Spleen (tissue), 13 donors: Measurements from ENCODE around the gene SC5D. TPM values are rescaled to one million over a fixed set of nuclear protein-coding genes. Genes with fewer than 3 reads are reported as not detected.

ENCODE experiments used
- DNase-seq: peaks from one replicate; pipeline ENCODE4 v3.0.0-alpha.2; 2020
- H3K27ac ChIP-seq, 8 donors: fragments of 200-600 bp; sonication (generic) in 7 of 8; 1 replicate in 4 of 8; 2 replicates in 4 of 8; pipeline versions ENCODE4 v1.5.0 to v1.8.0; 2016 to 2021; ENCODE audit warnings: inconsistent platforms in 4 of 8, mild to moderate bottlenecking in 4 of 8, moderate library complexity in 1 of 8
- H3K27me3 ChIP-seq, 7 donors: fragments of 200-600 bp; sonication (generic) in 6 of 7; replicated peaks in 1 of 7; 1 replicate in 4 of 7; 2 replicates in 3 of 7; pipeline versions ENCODE4 v1.5.0 to v1.8.0; 2016 to 2021; ENCODE audit warnings: inconsistent platforms in 3 of 7, mild to moderate bottlenecking in 1 of 7
- H3K36me3 ChIP-seq, 6 donors: fragments of 200-600 bp; sonication (generic) in 5 of 6; 1 replicate in 4 of 6; 2 replicates in 2 of 6; pipeline versions ENCODE4 v1.5.0 to v1.8.0; 2016 to 2021; ENCODE audit warnings: inconsistent platforms in 2 of 6
- H3K4me1 ChIP-seq, 6 donors: fragments of 200-600 bp; sonication (generic) in 5 of 6; 1 replicate in 3 of 6; 2 replicates in 3 of 6; pipeline versions ENCODE4 v1.5.0 to v1.8.0; 2016 to 2021; ENCODE audit warnings: inconsistent platforms in 3 of 6
- H3K4me3 ChIP-seq, 8 donors: fragments of 200-600 bp; sonication (generic) in 7 of 8; 1 replicate in 4 of 8; 2 replicates in 4 of 8; pipeline versions ENCODE4 v1.5.0 to v1.8.0; 2016 to 2021; ENCODE audit warnings: inconsistent platforms in 4 of 8, mild to moderate bottlenecking in 4 of 8, moderate library complexity in 2 of 8
- H3K9me3 ChIP-seq, 8 donors: fragments of 200-600 bp; sonication (generic) in 7 of 8; 1 replicate in 4 of 8; 2 replicates in 4 of 8; pipeline versions ENCODE4 v1.5.0 to v1.8.0; 2016 to 2021; ENCODE audit warnings: inconsistent platforms in 4 of 8
- CTCF ChIP-seq, 11 experiments: fragments of 200-600 bp in 7 of 11; fragments of 450-650 bp in 4 of 11; sonication (generic) in 4 of 11; IDR thresholded peaks in 8 of 11; conservative IDR thresholded peaks in 3 of 11; 1 replicate in 7 of 11; 2 replicates in 4 of 11; pipeline versions ENCODE4 v1.4.0 to v1.8.0; 2016 to 2021; ENCODE audit warnings: antibody characterized with exemption in 11 of 11, inconsistent platforms in 4 of 11, mild to moderate bottlenecking in 1 of 11
- POLR2A ChIP-seq, 3 donors: fragments of 450-650 bp; IDR thresholded peaks; one replicate each; pipeline ENCODE4 v1.5.1; 2017; ENCODE audit warnings: antibody characterized with exemption in 3 of 3, mild to moderate bottlenecking in 1 of 3
- POLR2AphosphoS5 ChIP-seq, 3 donors: sonication (generic); formaldehyde crosslinking; IDR thresholded peaks; one replicate each; pipeline ENCODE4 v1.5.1; 2017; ENCODE audit warnings: antibody characterized with exemption in 3 of 3
- WGBS, 5 donors: extraction: QIAGEN DNeasy Blood & Tissue Kit in 3 of 5; methylation state at CpG; one replicate each; pipeline versions ENCODE4 v1.1.5 to v1.1.7; 2013 to 2018; 5-methylcytosine and 5-hydroxymethylcytosine counted together
- intact Hi-C: fragments of 100-400 bp; cut with DNase I; formaldehyde crosslinking; loops from one replicate; pipeline ENCODE4 v1.15.0; 2023; ENCODE audit warnings: low total_unique reads
- long read RNA-seq, 2 donors: transcript quantifications; one replicate each; lab custom pipeline, GENCODE V29; 2026
- polyA plus RNA-seq, 3 donors: library from polyadenylated mRNA; stranded (reverse); fragments of 200-250 nt; gene quantifications; one replicate each; pipeline ENCODE4 v1.2.1, GENCODE V29; 2013
- total RNA-seq, 7 donors: library from RNA; depleted of rRNA in 3 of 7; stranded (reverse); fragments of >200 nt in 3 of 7; fragmentation: NEBNext Ultra II Directional in 4 of 7; extraction: Animal tissue kit (Norgen Biotek cat#: 25700) in 4 of 7; gene quantifications; one replicate each; pipeline versions ENCODE4 v1.1.0 to v1.2.1, GENCODE V29; 2016 to 2021
- donor health status: healthy with polysubstance abuse.
- donor health status: DM: no; HTN: no; CAD: no; lungs with moderate emphysema.
- donor health status: DM: no; HTN: no; CAD: no.
- donor health status: Bipolar disorder and iron deficiency.
- donor health status: healthy.
- donor health status: DM: no; HTN: no; CAD: no.
- donor health status: DM: yes; HTN: yes; CAD: no.

Gene SC5D
- total RNA-seq (10 to 100 TPM; 14.8 to 25.5 (median 20.2) TPM), polyA plus RNA-seq (1 to 10 TPM; 4.8 to 7.1 (median 6.7) TPM)
- long read RNA-seq, donor 1, transcript SC5D-201 (5 exons, 2,456 nt): major isoform, 6 of 19 reads
- long read RNA-seq, donor 1, partial matches to known transcripts: 11 of 19 reads
- long read RNA-seq, donor 1, other reads (novel, unspliced or antisense): 0 of 19 reads
- long read RNA-seq, donor 2, transcript SC5D-201 (5 exons, 2,456 nt): major isoform, 7 of 14 reads
- long read RNA-seq, donor 2, partial matches to known transcripts: 7 of 14 reads
- long read RNA-seq, donor 2, other reads (novel, unspliced or antisense): 0 of 14 reads

DNA sequence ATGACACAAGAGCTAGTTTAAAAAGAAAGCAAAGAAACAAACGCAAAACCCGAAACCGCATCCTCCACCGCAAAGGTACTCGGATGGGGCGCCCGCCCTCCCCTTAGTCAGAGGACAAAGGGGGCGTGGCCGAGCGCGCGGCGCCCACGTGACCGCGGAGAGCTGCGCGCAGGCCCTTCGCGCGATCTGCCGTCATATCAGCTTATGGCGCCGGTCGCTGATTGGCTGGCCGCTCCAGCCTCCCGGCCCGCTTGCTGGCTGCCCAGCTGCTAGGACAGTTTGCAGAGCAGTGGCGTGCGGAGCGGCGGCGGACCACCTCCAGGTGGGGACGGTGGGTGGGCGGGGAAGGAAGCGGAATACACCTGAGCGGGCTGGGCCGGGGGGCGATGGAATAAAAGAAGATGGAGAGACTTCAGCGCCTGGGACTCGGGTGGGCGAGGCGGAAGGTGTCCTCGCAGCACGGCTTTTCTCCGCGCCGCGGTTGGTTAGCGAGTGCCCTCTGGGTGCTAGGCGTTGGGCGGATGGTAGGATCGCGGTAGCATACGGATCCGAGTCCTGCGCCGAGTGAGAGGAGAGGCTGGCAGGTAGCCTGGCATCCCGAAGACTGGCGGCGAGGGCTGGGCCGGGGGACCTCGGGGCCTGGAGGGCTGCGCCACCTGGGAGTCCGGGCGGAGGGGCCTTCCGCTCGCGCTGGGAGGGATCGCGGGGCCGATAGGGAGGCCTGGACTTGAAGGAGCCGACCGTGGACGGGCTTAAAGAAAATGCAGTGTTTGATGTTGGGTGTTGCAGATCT lies at the start of gene SC5D:
SC5D (plus strand) TSS at position 277 of the 793 bp plus-strand sequence. CDS start 10,605 bp downstream, outside the sequence.
- no peaks in the 10 kb centered on the region for H3K9me3 ChIP-seq
- peak within 1 kb of the TSS; percentile 55 to 95 (median 92) for H3K27ac ChIP-seq
- H3K4me1 ChIP-seq: peaks cover 11 to 53% (median 25%) of the 10 kb centered on the region in 6 donors
- 0 to 1% (median 0%) methylated on average over 70 to 75 of the region's 75 CpGs for WGBS, 5 donors
- peak within 1 kb of the TSS; percentile 68 to 88 (median 76) for H3K4me3 ChIP-seq
- no peaks in the 10 kb centered on the region for H3K27me3 ChIP-seq
- peak in 1 of 11 experiments; percentile 27 for TF ChIP-seq CTCF (IDR thresholded peaks at IDR 0.05 in 8 of 11, conservative IDR thresholded peaks at IDR 0.05 in 3 of 11)
- peak in 2 of 3 donors; percentile 41 to 84 for TF ChIP-seq POLR2A (IDR thresholded peaks at IDR 0.05)
- TF ChIP-seq POLR2AphosphoS5 (IDR thresholded peaks at IDR 0.05): peak; percentile 95 to 98 (median 97)
- peaks cover 0 to 5% (median 0%) of the 10 kb centered on the region in 6 donors for H3K36me3 ChIP-seq
- intact Hi-C loops: no loop called here
- peak; percentile 98 for DNase-seq

DNA sequence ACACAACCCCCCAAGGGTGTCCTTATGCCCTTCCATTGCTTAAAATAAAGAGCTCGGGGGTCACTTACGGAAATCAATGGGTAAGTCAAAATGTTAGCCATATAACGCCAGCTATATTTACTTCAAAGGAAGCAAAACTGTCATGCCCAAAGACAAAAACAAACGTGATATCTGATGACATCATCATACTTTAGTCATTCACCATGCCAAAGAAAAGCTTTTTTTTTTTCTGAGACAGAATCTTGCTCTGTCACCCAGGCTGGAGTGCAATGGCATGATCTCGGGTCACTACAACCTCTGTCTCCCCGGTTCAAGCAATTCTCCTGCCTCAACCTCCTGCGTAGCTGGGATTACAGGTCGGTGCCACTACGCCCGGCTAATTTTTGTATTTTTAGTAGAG lies 47.7 kb upstream of the SC5D start:
- 71 to 88% (median 84%) methylated on average over 9 to 10 of the region's 10 CpGs for WGBS, 5 donors
- H3K4me1 ChIP-seq: no peaks in the 10 kb centered on the region
- H3K36me3 ChIP-seq: no peaks in the 10 kb centered on the region
- no peak for DNase-seq
- no peaks in the 10 kb centered on the region for H3K9me3 ChIP-seq
- no peak for TF ChIP-seq POLR2AphosphoS5 (IDR thresholded peaks at IDR 0.05)
- TF ChIP-seq POLR2A (IDR thresholded peaks at IDR 0.05): no peak
- no peak for TF ChIP-seq CTCF (IDR thresholded peaks at IDR 0.05 in 8 of 11, conservative IDR thresholded peaks at IDR 0.05 in 3 of 11)
- H3K4me3 ChIP-seq: no peak overlapping the region
- H3K27me3 ChIP-seq: peaks cover 0 to 11% (median 0%) of the 10 kb centered on the region in 7 donors
- no peak overlapping the region for H3K27ac ChIP-seq
- intact Hi-C loops: no loop called here

DNA sequence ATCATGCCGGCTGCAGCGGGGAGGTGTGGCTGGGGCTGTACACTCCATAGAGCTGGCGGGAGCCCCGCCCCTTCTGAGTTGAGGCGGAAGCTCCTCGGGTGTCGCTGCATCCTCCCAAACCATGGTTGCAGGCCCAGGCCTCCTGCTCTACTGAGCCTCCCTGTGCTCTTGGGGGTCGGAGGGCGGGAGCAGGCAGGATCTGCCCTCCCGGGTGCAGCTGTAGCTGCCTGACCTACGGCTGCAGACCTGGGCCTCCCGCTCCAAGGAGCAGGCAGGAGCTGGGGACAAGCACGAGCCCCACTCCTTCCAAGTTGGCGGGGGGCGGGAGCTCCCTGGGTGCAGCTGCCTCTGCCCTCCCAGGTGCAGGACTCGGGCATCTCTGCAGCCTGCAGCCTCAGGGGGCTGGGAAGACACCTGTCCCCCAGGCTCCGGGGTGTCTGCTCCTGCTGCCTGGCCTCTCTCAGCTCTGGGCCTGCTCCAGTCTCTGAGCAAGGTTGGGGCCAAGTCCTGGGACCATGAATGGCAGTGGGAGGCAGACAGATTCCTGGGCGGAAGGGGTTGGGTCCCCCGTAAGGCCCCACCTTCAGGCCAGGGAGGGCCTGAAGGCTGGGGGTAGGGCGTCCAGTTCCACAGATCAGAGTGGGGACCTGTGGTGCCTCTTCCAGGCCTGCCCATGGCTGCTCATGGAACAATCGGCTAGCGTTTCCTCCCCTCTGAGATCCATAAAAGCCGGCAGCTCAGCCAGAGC lies 46.4 kb upstream of the SC5D start:
- WGBS, 5 donors: 74 to 93% (median 90%) methylated on average over 14 to 23 of the region's 23 CpGs
- Histone ChIP-seq H3K4me3 (no peak overlapping the region), H3K27ac (no peak overlapping the region), H3K4me1 (no peaks in the 10 kb centered on the region), H3K27me3 (peaks cover 0 to 9% (median 0%) of the 10 kb centered on the region in 7 donors), H3K36me3 (no peaks in the 10 kb centered on the region), H3K9me3 (no peaks in the 10 kb centered on the region)
- no peak for DNase-seq
- intact Hi-C loops: no loop called here
- TF ChIP-seq CTCF (IDR thresholded peaks at IDR 0.05 in 8 of 11, conservative IDR thresholded peaks at IDR 0.05 in 3 of 11): no peak
- no peak for TF ChIP-seq POLR2AphosphoS5 (IDR thresholded peaks at IDR 0.05)
- no peak for TF ChIP-seq POLR2A (IDR thresholded peaks at IDR 0.05)
